ENCODE results near the gene MS4A10. TPM values are rescaled to one million over a fixed set of nuclear protein-coding genes. Genes with fewer than 3 reads are reported as not detected.

The MS4A10 gene
- total RNA-seq, 2 donors from 2014 or later = 0.45 TPM; not detected in 1

DNA sequence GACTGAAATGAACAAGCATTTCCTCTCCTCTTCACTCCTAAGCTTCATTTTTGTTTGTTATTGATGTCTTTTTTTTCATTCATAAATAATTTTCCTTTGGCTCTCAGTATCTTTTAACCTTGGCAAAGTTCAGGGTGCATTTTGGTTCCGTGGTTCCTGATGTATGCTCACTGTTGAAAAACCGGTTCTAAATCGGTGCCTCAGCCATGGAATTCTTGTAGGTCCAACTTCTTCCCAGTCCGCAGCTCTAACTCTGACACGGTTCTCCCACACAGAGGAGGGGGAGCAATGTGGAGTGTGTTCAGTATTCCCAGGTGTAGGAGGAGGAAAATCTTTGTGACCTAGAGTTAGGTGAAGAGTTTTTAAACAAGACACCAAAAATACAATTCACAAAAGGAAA lies 41.0 kb upstream of the MS4A10 start:
- H3K4me3 ChIP-seq = no peak overlapping the region
- H3K27ac ChIP-seq = no peak overlapping the region
- no peaks in the 10 kb centered on the region for H3K36me3 ChIP-seq
- TF ChIP-seq POLR2A (IDR thresholded peaks at IDR 0.05) (no peak), POLR2AphosphoS5 (IDR thresholded peaks at IDR 0.05) (no peak)
- TF ChIP-seq, protein P1, sequence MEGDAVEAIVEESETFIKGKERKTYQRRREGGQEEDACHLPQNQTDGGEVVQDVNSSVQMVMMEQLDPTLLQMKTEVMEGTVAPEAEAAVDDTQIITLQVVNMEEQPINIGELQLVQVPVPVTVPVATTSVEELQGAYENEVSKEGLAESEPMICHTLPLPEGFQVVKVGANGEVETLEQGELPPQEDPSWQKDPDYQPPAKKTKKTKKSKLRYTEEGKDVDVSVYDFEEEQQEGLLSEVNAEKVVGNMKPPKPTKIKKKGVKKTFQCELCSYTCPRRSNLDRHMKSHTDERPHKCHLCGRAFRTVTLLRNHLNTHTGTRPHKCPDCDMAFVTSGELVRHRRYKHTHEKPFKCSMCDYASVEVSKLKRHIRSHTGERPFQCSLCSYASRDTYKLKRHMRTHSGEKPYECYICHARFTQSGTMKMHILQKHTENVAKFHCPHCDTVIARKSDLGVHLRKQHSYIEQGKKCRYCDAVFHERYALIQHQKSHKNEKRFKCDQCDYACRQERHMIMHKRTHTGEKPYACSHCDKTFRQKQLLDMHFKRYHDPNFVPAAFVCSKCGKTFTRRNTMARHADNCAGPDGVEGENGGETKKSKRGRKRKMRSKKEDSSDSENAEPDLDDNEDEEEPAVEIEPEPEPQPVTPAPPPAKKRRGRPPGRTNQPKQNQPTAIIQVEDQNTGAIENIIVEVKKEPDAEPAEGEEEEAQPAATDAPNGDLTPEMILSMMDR (IDR thresholded peaks at IDR 0.05) = no peak
- intact Hi-C loops (cut with DNase I) = no loop called here
- no peaks in the 10 kb centered on the region for H3K27me3 ChIP-seq (replicated peaks; ENCODE audit: insufficient read depth)
- 81% methylated on average over 5 of the region's 5 CpGs for WGBS
- H3K9me3 ChIP-seq = no peaks in the 10 kb centered on the region
- no peaks in the 10 kb centered on the region for H3K4me1 ChIP-seq (replicated peaks)
- DNase-seq (ENCODE audit: low spot score) = no peak

DNA sequence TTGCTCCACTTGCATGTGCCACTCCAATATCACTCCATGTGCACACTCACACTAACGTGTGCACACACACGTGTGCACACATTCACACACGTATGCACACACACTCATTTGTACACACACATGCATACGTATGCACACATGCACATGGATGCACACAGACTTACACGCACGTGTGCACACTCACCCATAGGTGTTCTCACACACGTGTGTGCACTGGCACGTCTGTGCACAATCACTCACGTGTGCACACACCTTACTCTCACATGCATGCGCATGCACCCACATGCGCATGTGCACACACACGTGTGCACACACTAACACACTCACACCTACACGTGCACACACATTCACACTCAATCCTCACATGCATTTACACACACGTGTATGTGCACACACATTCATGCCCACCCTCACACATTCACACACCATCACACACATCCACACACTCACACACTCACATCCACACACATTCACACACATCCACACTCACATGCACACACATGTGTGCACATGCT lies 37.7 kb upstream of the MS4A10 start:
- no peak for DNase-seq (ENCODE audit: low spot score)
- Histone ChIP-seq H3K9me3 (no peaks in the 10 kb centered on the region), H3K27ac (no peak overlapping the region), H3K36me3 (no peaks in the 10 kb centered on the region), H3K4me3 (no peak overlapping the region), H3K4me1 (replicated peaks) (no peaks in the 10 kb centered on the region), H3K27me3 (replicated peaks; ENCODE audit: insufficient read depth) (no peaks in the 10 kb centered on the region)
- intact Hi-C loops (cut with DNase I) = no loop called here
- TF ChIP-seq, protein P1 (IDR thresholded peaks at IDR 0.05) = no peak
- no peak for TF ChIP-seq POLR2A (IDR thresholded peaks at IDR 0.05)
- no peak for TF ChIP-seq POLR2AphosphoS5 (IDR thresholded peaks at IDR 0.05)
- 97% methylated on average over 14 of the region's 14 CpGs for WGBS

DNA sequence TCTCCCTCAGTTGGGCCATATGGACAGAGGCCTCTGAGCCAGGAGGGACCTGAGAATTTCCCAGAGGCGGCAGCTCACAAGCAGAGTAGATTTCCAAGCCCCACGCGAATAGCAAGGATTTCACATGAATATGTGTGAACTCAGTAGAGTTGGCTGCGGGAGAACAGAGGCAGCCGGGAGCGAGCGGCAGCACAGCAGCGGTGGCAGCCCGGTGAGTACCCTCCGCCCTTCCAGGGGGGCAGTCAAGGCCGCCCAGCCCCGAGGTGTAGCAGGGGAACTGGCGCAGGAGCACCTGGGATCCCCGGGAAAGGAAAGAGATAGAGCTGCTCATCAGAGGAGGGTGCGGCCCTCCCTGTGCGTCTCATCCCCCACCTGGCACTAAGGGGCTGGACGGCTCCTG lies 36.9 kb upstream of the MS4A10 start:
- Histone ChIP-seq H3K4me3 (no peak overlapping the region), H3K9me3 (no peaks in the 10 kb centered on the region), H3K36me3 (no peaks in the 10 kb centered on the region), H3K27me3 (replicated peaks; ENCODE audit: insufficient read depth) (no peaks in the 10 kb centered on the region), H3K4me1 (replicated peaks) (no peaks in the 10 kb centered on the region), H3K27ac (no peak overlapping the region)
- DNase-seq (ENCODE audit: low spot score) = no peak
- TF ChIP-seq POLR2AphosphoS5 (IDR thresholded peaks at IDR 0.05) (no peak), POLR2A (IDR thresholded peaks at IDR 0.05) (no peak)
- TF ChIP-seq, protein P1 (IDR thresholded peaks at IDR 0.05) = no peak
- intact Hi-C loops (cut with DNase I) = no loop called here
- 89% methylated on average over 17 of the region's 17 CpGs for WGBS

DNA sequence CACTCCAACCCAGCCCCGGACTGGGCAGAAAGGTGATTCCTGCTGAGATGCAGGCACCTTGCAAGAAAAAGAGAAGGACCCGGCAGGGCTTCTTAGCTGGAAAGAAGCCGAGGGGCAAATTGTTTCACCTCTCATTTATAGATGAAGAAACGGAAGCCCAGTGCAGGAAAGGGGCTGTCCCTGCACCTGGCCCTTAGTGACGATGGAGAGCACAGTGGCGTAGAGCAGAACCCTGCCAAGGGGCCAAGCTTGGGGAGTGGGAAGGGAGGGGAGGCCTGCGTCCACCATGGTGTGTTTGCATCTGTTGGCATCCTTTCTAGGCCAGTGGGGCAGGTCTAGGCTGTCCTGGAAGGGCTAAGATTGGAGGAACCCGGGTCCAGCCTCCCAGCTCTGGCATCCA lies 36.3 kb upstream of the MS4A10 start:
- H3K9me3 ChIP-seq = no peaks in the 10 kb centered on the region
- H3K4me1 ChIP-seq (replicated peaks) = no peaks in the 10 kb centered on the region
- H3K27me3 ChIP-seq (replicated peaks; ENCODE audit: insufficient read depth) = no peaks in the 10 kb centered on the region
- intact Hi-C loops (cut with DNase I) = no loop called here
- DNase-seq (ENCODE audit: low spot score) = no peak
- WGBS = 77% methylated on average over 8 of the region's 8 CpGs
- TF ChIP-seq, protein P1 (IDR thresholded peaks at IDR 0.05) = no peak
- TF ChIP-seq POLR2A (IDR thresholded peaks at IDR 0.05) (no peak), POLR2AphosphoS5 (IDR thresholded peaks at IDR 0.05) (no peak)
- no peak overlapping the region for H3K4me3 ChIP-seq
- no peak overlapping the region for H3K27ac ChIP-seq
- H3K36me3 ChIP-seq = no peaks in the 10 kb centered on the region

DNA sequence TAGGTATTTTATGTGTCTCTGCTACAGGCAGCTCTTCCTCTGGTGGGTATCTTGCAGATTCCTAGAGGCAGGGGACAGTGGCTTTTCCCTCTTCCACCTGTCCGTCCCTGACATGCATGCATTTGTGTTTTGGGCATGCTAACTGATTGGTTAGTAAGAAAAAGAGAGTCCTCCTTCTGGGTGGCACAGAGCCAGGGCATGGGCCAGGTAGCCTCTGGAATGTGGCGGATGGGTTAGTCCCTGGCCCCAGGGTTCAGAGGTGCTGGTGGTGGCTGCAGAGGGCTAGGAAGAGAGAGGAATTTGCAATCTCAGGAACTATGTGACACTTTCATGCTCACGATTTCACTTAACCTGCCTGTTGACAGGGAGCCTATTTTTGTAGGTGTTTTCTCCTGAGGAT lies 34.2 kb upstream of the MS4A10 start:
- DNase-seq (ENCODE audit: low spot score) = no peak
- 71% methylated on average over 3 of the region's 3 CpGs for WGBS
- no peaks in the 10 kb centered on the region for H3K4me1 ChIP-seq (replicated peaks)
- TF ChIP-seq POLR2AphosphoS5 (IDR thresholded peaks at IDR 0.05) (no peak), POLR2A (IDR thresholded peaks at IDR 0.05) (no peak)
- TF ChIP-seq, protein P1 (IDR thresholded peaks at IDR 0.05) = no peak
- no peak overlapping the region for H3K27ac ChIP-seq
- H3K9me3 ChIP-seq = no peaks in the 10 kb centered on the region
- H3K27me3 ChIP-seq (replicated peaks; ENCODE audit: insufficient read depth) = no peaks in the 10 kb centered on the region
- H3K36me3 ChIP-seq = no peaks in the 10 kb centered on the region
- no peak overlapping the region for H3K4me3 ChIP-seq
- intact Hi-C loops (cut with DNase I) = no loop called here
